Kidney glomerular epithelial cell (primary cell): Measurements from ENCODE around the gene RFX1.
A peak's percentile ranks its signal among the peaks of the same experiment; 100 is the strongest.

Experiments used
- DNase-seq: peaks from one replicate; lab custom pipeline; 2025; lab: John Stamatoyannopoulos, UW

The RFX1 gene

GRCh38 chr19:13996928-13997630 lies 9.0 kb downstream of the RFX1 start:
- no peak for DNase-seq

- no peak for DNase-seq
Observed at GRCh38 chr19:13995878-13996765, 10.0 kb downstream of the RFX1 start.

GRCh38 chr19:13995017-13995728 lies 10.9 kb downstream of the RFX1 start:
- DNase-seq = no peak

GRCh38 chr19:13993590-13994300 lies 12.4 kb downstream of the RFX1 start:
- no peak for DNase-seq

- no peak for DNase-seq
Observed at GRCh38 chr19:13992025-13992424, 14.1 kb downstream of the RFX1 start.

GRCh38 chr19:13990085-13990484 lies 16.0 kb downstream of the RFX1 start:
- no peak for DNase-seq

GRCh38 chr19:13989487-13989886 lies 16.6 kb downstream of the RFX1 start:
- no peak for DNase-seq

- DNase-seq = no peak
Observed at GRCh38 chr19:13987101-13987890, 18.8 kb downstream of the RFX1 start.

GRCh38 chr19:13986348-13986904 lies 19.7 kb downstream of the RFX1 start:
- peak; percentile 84 for DNase-seq

GRCh38 chr19:13985771-13986347 lies 20.3 kb downstream of the RFX1 start:
- DNase-seq = no peak

- no peak for DNase-seq
Observed at GRCh38 chr19:13984875-13985741, 21.0 kb downstream of the RFX1 start.

GRCh38 chr19:13984186-13984585 lies 21.9 kb downstream of the RFX1 start:
- no peak for DNase-seq

GRCh38 chr19:13983213-13983889 lies 22.8 kb downstream of the RFX1 start:
- no peak for DNase-seq

GRCh38 chr19:13982773-13983172 lies 23.3 kb downstream of the RFX1 start:
- DNase-seq = no peak

GRCh38 chr19:13981988-13982501 lies 24.1 kb downstream of the RFX1 start:
- no peak for DNase-seq

GRCh38 chr19:13981467-13981866 lies 24.7 kb downstream of the RFX1 start:
- DNase-seq = no peak

- DNase-seq = no peak
Observed at GRCh38 chr19:13981021-13981420, 25.1 kb downstream of the RFX1 start.

GRCh38 chr19:13980340-13980739 lies 25.8 kb downstream of the RFX1 start:
- DNase-seq = no peak

- no peak for DNase-seq
Observed at GRCh38 chr19:13979686-13980085, 26.4 kb downstream of the RFX1 start.
